Panc1 (cell line): ENCODE results near the gene PTH2. TPM values are rescaled to one million over a fixed set of nuclear protein-coding genes. Genes with fewer than 3 reads are reported as not detected.

ENCODE experiments used
- ATAC-seq: fragments of 200-7000 bp; cut with Tn5 transposase; 2 replicates; pipeline ENCODE4 v1.9.1; 2020; ENCODE audit warnings: mild to moderate bottlenecking, moderate library complexity
- BruUV-seq: library from RNA; stranded (reverse); fragments of 400-500 nt; replicated peaks from 2 replicates; lab custom pipeline; 2021; lab: Mats Ljungman, UMichigan
- CTCF ChIA-PET: fragments of 300-600 bp; sonication (Branson Sonifier 250); formaldehyde crosslinking; loops from one replicate; lab custom pipeline; 2022; ENCODE audit warnings: antibody characterized with exemption; lab: Charles Lee
- POLR2A ChIA-PET: fragments of 300-600 bp; sonication (Branson Sonifier 250); formaldehyde crosslinking; loops from one replicate; lab custom pipeline; 2022; ENCODE audit warnings: antibody characterized with exemption; lab: Charles Lee
- DNase-seq: peaks from one replicate; pipeline ENCODE4 v3.0.0-alpha.2; 2010; ENCODE audit warnings: low read depth, low spot score
- H3K27ac ChIP-seq: 2 replicates; pipeline ENCODE4 v1.5.1; 2011; ENCODE audit warnings: mild to moderate bottlenecking, low read length, inconsistent platforms
- H3K27me3 ChIP-seq: fragments of 200-500 bp; sonication (Bioruptor generic); 2 replicates; pipeline ENCODE4 v1.6.0; 2014; ENCODE audit warnings: low read length, inconsistent platforms; ENCODE audit not compliant: control insufficient read depth, insufficient read depth
- H3K36me3 ChIP-seq: fragments of 200-500 bp; sonication (Bioruptor generic); 2 replicates; pipeline ENCODE4 v1.5.1; 2014; ENCODE audit warnings: inconsistent platforms, mild to moderate bottlenecking, low read length, moderate library complexity; ENCODE audit not compliant: control insufficient read depth, insufficient read depth
- H3K4me1 ChIP-seq: 2 replicates; pipeline ENCODE4 v1.5.1; 2011; ENCODE audit warnings: inconsistent platforms, mild to moderate bottlenecking, low read length, moderate library complexity; ENCODE audit not compliant: control insufficient read depth, insufficient read depth
- H3K4me3 ChIP-seq, 2 experiments: 2 replicates each; pipeline ENCODE4 v1.5.1; 2011 to 2012; ENCODE audit warnings: low read depth in 2 of 2, low read length in 2 of 2, mild to moderate bottlenecking in 2 of 2, inconsistent platforms in 1 of 2, moderate library complexity in 1 of 2
- H3K9me3 ChIP-seq: fragments of 200-500 bp; sonication (Bioruptor generic); 2 replicates; pipeline ENCODE4 v1.5.1; 2014; ENCODE audit warnings: low read depth, mild to moderate bottlenecking, inconsistent platforms, low read length, moderate library complexity; ENCODE audit not compliant: control insufficient read depth, insufficient read depth
- CTCF ChIP-seq: fragments of 450-650 bp; IDR thresholded peaks from 2 replicates; pipeline ENCODE4 v1.5.1; 2017; ENCODE audit warnings: mild to moderate bottlenecking
- POLR2AphosphoS5 ChIP-seq: IDR thresholded peaks from 2 replicates; pipeline ENCODE4 v1.6.1; 2012; ENCODE audit warnings: mild to moderate bottlenecking, low read depth, low read length, moderate library complexity
- REST ChIP-seq, 2 experiments: IDR thresholded peaks; 2 replicates each; pipeline ENCODE4 v1.6.1; 2011 to 2012; ENCODE audit warnings: low read depth in 2 of 2, control low read depth in 1 of 2, low read length in 1 of 2, mild to moderate bottlenecking in 1 of 2, moderate library complexity in 1 of 2; ENCODE audit not compliant: insufficient read depth in 1 of 2
- SIN3A ChIP-seq: IDR thresholded peaks from 2 replicates; pipeline ENCODE4 v1.6.1; 2012; ENCODE audit warnings: low read depth, mild to moderate bottlenecking, low read length, moderate library complexity, borderline replicate concordance; ENCODE audit not compliant: insufficient read depth
- TCF7L2 ChIP-seq: IDR thresholded peaks from 2 replicates; pipeline ENCODE4 v1.6.1; 2011; ENCODE audit warnings: mild to moderate bottlenecking, low read depth, low read length, inconsistent platforms
- in situ Hi-C: cut with HindIII; loops from 2 replicates; pipeline ENCODE4 v1.10.0; 2016; ENCODE audit warnings: low sequenced_read_pairs, low pct_unique_long_range_greater_than_20kb
- intact Hi-C: fragments of 100-400 bp; cut with micrococcal nuclease; formaldehyde crosslinking; loops from one replicate; pipeline ENCODE4 v1.10.0; 2022; ENCODE audit not compliant: unreplicated experiment
- total RNA-seq: library from RNA; stranded (reverse); gene quantifications from one replicate; pipeline ENCODE4 v1.2.1, GENCODE V29; 2021; ENCODE audit not compliant: unreplicated experiment

The PTH2 gene
- total RNA-seq, 1 experiment from 2014 or later: not detected

- CTCF ChIA-PET: no interaction called here
- H3K4me3 ChIP-seq: no peak overlapping the region
- peaks cover 8% of the 10 kb centered on the region; the same call in 1 of the 2 replicates for H3K9me3 ChIP-seq
- no peaks in the 10 kb centered on the region for H3K4me1 ChIP-seq
- POLR2A ChIA-PET: no interaction called here
- TF ChIP-seq TCF7L2 (no peak), POLR2AphosphoS5 (no peak), CTCF (no peak), SIN3A (no peak), REST (IDR thresholded peaks at IDR 0.05; ENCODE audit: insufficient read depth in 1 of 2, low read depth in 2 of 2, low read length in 1 of 2) (no peak)
- intact Hi-C loops (no loop called here), in situ Hi-C loops (no loop called here)
- BruUV-seq: no TSS peak
- no peak for ATAC-seq
- no peak for DNase-seq
- H3K27me3 ChIP-seq: no peaks in the 10 kb centered on the region
- H3K36me3 ChIP-seq: no peaks in the 10 kb centered on the region
- H3K27ac ChIP-seq: no peak overlapping the region
Observed at GRCh38 chr19:49382639-49383038, 40.6 kb downstream of the PTH2 start.

- ATAC-seq (no peak), DNase-seq (no peak)
- in situ Hi-C loops: no loop called here
- Histone ChIP-seq H3K9me3 (peaks cover 8% of the 10 kb centered on the region; the same call in 1 of the 2 replicates), H3K36me3 (no peaks in the 10 kb centered on the region), H3K4me1 (no peaks in the 10 kb centered on the region), H3K27ac (no peak overlapping the region), H3K27me3 (no peaks in the 10 kb centered on the region), H3K4me3 (no peak overlapping the region)
- ChIA-PET POLR2A (no interaction called here), CTCF (interaction anchor here (0.6 kb wide), 1 partner anchor 105 kb away, joined by 6 read pairs; no protein-coding TSS in a partner anchor)
- BruUV-seq: no TSS peak
- intact Hi-C loops: no loop called here
- TF ChIP-seq TCF7L2 (no peak), POLR2AphosphoS5 (no peak), CTCF (no peak), SIN3A (no peak), REST (IDR thresholded peaks at IDR 0.05; ENCODE audit: insufficient read depth in 1 of 2, low read depth in 2 of 2, low read length in 1 of 2) (no peak)
Observed at GRCh38 chr19:49380391-49380790, 42.9 kb downstream of the PTH2 start.
